Coronary artery (tissue), 2 donors: ENCODE data around the gene CADPS.

ENCODE experiments used
- DNase-seq: peaks from one replicate; pipeline ENCODE4 v3.0.0-alpha.2; 2017; ENCODE audit warnings: low spot score
- H3K27ac ChIP-seq, 2 donors: fragments of 200-600 bp; sonication (generic); one replicate each; pipeline ENCODE4 v1.5.1; 2016 to 2019
- H3K4me3 ChIP-seq: fragments of 200-600 bp; sonication (generic); 2 replicates; pipeline ENCODE4 v1.5.1; 2016; ENCODE audit warnings: mild to moderate bottlenecking, moderate library complexity
- CTCF ChIP-seq: fragments of 200-600 bp; sonication (generic); IDR thresholded peaks from one replicate; pipeline ENCODE4 v1.5.1; 2019; ENCODE audit warnings: antibody characterized with exemption

Gene CADPS

DNA sequence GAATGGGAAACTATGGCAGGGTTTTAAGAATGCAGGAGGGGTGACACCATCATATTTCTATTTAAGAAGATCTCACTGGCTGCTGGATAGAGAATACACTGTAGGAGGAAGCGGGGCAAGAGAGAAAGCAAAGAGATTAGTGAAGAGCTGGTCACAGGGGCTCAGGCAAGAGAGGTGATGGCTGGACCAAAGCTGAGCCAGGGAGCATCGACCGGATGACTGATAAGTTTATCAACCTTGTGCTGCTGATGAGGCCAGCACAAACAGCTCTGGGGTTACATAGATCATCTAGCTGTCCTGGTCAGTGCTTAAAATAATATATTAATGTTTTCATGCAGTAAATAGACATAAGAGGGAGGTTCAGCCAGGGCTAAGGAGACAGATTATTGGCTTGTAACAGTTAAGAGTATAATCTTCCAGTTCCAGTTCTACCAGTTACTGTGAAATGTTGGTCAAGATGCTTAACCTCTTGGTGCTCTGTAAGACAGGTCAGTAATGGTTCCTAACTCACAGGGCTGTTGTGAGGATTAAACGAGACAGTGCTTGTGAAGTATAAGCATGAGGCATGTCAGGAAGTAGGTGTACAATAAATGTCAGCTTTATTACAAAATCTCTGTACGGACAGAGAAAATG lies 300.8 kb downstream of the CADPS start:
- no peak for TF ChIP-seq CTCF
- no peak overlapping the region for H3K4me3 ChIP-seq
- DNase-seq: no peak
- no peak overlapping the region for H3K27ac ChIP-seq

DNA sequence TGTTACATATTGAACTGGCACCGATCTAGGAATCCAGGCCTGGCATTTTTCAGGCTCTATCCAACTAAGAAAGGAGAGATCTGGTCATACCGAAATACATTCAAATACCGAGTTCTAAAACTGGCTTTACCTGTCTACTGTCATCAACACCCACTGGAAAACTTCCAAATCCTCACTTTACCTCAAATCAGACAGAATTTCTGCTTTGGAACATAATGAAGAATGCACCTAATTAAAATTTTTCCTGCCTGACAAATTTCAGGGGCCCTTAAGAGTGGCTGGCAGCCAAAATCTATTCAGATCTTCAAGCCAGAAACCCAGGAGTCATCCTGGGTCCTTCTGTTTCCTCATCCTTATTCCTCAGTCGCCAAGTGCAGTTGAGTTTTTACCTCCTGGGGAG lies 303.3 kb downstream of the CADPS start:
- Histone ChIP-seq H3K27ac (no peak overlapping the region), H3K4me3 (no peak overlapping the region)
- no peak for DNase-seq
- no peak for TF ChIP-seq CTCF

- no peak overlapping the region for H3K27ac ChIP-seq
- TF ChIP-seq CTCF: no peak
- no peak overlapping the region for H3K4me3 ChIP-seq
- DNase-seq: no peak
These were observed 304.3 kb downstream of the CADPS start for GRCh38 chr3:62570888-62571287.

- Histone ChIP-seq H3K4me3 (no peak overlapping the region), H3K27ac (no peak overlapping the region)
- DNase-seq: no peak
- no peak for TF ChIP-seq CTCF
These were observed 305.6 kb downstream of the CADPS start for GRCh38 chr3:62569609-62570008.

DNA sequence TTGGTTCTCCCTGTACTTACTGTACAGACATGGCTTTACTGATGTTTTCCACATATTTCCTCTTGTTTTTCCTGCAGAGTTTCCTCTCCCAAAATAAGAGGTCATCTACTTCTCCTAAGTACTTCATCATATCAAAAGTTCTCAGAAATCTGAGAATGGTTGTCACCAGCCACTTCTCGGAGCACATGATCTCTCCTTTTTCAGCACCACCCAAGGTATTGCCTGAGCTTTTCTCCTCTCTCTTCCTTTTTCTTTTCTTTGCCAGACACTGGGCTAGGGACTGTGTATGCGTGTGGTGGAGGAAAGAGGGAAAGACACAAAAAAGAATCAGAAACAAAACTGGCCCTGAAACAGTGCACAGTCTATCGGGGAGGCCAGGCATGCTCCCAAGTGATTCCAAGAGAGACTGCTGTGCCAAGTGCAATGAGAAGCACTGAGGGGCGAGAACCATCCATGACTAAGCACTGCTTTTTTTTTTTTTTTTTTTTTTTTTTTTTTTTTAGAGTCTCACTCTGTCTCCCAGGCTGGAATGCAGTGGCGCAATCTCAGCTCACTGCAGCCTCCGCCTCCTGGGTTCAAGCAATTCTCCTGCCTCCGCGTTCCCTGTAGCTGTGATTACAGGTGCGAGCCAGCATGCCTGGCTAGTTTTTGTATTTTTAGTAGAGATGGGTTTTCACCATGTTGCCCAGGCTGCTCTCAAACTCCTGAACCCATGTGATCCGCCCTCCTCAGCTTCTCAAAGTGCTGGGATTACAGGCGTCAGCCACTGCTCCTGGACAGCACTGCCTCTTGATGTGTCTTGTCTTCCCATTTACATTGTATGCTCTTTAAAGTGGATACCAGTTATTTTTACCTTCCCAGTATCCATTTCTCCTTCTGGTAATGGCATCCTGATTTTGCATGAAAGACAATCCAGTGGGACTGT lies 307.9 kb downstream of the CADPS start:
- Histone ChIP-seq H3K27ac (peak overlapping the region in 1 of 2 donors; percentile 50), H3K4me3 (no peak overlapping the region)
- TF ChIP-seq CTCF: no peak
- no peak for DNase-seq

GRCh38 chr3:62566022-62566557 lies 309.1 kb downstream of the CADPS start:
- no peak for TF ChIP-seq CTCF
- no peak overlapping the region for H3K4me3 ChIP-seq
- DNase-seq: no peak
- H3K27ac ChIP-seq: no peak overlapping the region
